ENCODE results near the gene AGPAT3.

Gene AGPAT3

GRCh38 chr21:43910460-43910859 is 45.4 kb downstream of the AGPAT3 start:
- Histone ChIP-seq H3K4me1 (ENCODE audit: control insufficient read depth in 5 of 5, insufficient read depth in 5 of 5, low read length in 5 of 5) (peaks cover 3 to 27% (median 21%) of the 10 kb centered on the region in 5 donors), H3K4me3 (ENCODE audit: low read depth in 1 of 5, low read length in 5 of 5) (no peak overlapping the region), H3K27me3 (ENCODE audit: control insufficient read depth in 5 of 5, insufficient read depth in 4 of 5, low read length in 5 of 5) (no peaks in the 10 kb centered on the region), H3K36me3 (ENCODE audit: control insufficient read depth in 5 of 5, insufficient read depth in 5 of 5, low read length in 5 of 5) (peaks cover 0 to 19% (median 8%) of the 10 kb centered on the region in 5 donors), H3K27ac (ENCODE audit: low read depth, low read length) (no peak overlapping the region), H3K9me3 (ENCODE audit: control insufficient read depth in 5 of 5, low read length in 5 of 5) (peaks cover 0 to 7% (median 6%) of the 10 kb centered on the region in 5 donors), H3K9ac (ENCODE audit: low read length in 5 of 5) (no peak overlapping the region)

DNA sequence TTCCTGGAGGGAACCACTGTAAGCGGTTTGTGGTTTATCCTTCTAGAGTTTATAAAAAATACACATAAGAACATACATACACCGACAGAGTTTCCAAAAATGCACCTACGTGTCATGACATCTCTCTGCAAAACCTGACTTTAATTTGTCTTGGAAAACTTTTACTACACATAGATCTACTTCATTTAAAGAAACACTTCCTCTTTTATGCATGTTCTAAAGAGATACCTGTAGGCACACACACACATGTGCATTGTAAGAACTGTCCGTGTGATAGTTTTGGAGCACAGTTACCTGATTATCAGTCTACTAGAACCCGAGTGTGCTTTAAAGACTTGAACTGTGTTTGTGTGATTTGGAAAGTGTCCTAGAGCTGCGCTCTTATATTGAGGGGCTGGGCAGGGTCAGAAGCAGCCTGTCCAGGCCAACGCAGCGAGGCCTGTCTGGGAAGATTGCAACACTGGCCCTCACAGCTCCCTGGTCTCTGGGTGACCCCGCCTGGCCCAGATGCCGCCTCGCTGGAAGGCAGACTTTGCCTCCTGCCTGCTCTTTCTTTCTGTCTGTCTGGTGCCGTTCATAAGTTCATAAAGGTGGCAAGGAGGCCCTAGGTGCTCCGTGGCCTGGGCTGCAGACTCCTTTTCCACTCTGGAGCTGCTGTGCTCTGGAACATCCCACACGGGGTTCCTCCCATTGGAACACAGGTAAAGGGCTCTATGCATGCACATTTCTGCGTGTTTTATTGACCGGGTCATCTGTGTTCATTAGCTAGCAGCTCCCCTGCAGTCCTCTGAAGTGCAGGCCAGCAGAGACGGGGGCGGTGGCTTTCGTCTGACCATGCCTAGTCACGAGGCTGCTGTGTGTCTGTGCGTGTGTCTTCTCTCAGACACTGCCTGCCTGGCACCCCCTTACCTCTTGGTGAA is 46.3 kb downstream of the AGPAT3 start:
- Histone ChIP-seq H3K27ac (ENCODE audit: low read depth, low read length) (peak overlapping the region; percentile 37), H3K36me3 (ENCODE audit: control insufficient read depth in 5 of 5, insufficient read depth in 5 of 5, low read length in 5 of 5) (peaks cover 0 to 11% (median 5%) of the 10 kb centered on the region in 5 donors), H3K4me1 (ENCODE audit: control insufficient read depth in 5 of 5, insufficient read depth in 5 of 5, low read length in 5 of 5) (peaks cover 3 to 30% (median 21%) of the 10 kb centered on the region in 5 donors), H3K27me3 (ENCODE audit: control insufficient read depth in 5 of 5, insufficient read depth in 4 of 5, low read length in 5 of 5) (no peaks in the 10 kb centered on the region), H3K9me3 (ENCODE audit: control insufficient read depth in 5 of 5, low read length in 5 of 5) (peaks cover 0 to 7% (median 6%) of the 10 kb centered on the region in 5 donors), H3K4me3 (ENCODE audit: low read depth in 1 of 5, low read length in 5 of 5) (no peak overlapping the region), H3K9ac (ENCODE audit: low read length in 5 of 5) (no peak overlapping the region)

- Histone ChIP-seq H3K27me3 (ENCODE audit: control insufficient read depth in 5 of 5, insufficient read depth in 4 of 5, low read length in 5 of 5) (no peaks in the 10 kb centered on the region), H3K4me3 (ENCODE audit: low read depth in 1 of 5, low read length in 5 of 5) (no peak overlapping the region), H3K9ac (ENCODE audit: low read length in 5 of 5) (no peak overlapping the region), H3K36me3 (ENCODE audit: control insufficient read depth in 5 of 5, insufficient read depth in 5 of 5, low read length in 5 of 5) (peaks cover 0 to 6% (median 0%) of the 10 kb centered on the region in 5 donors), H3K9me3 (ENCODE audit: control insufficient read depth in 5 of 5, low read length in 5 of 5) (peaks cover 0 to 7% (median 6%) of the 10 kb centered on the region in 5 donors), H3K27ac (ENCODE audit: low read depth, low read length) (peak overlapping the region; percentile 37), H3K4me1 (ENCODE audit: control insufficient read depth in 5 of 5, insufficient read depth in 5 of 5, low read length in 5 of 5) (peaks cover 3 to 30% (median 22%) of the 10 kb centered on the region in 5 donors)
Observed at GRCh38 chr21:43911935-43912487, 47.0 kb downstream of the AGPAT3 start.

DNA sequence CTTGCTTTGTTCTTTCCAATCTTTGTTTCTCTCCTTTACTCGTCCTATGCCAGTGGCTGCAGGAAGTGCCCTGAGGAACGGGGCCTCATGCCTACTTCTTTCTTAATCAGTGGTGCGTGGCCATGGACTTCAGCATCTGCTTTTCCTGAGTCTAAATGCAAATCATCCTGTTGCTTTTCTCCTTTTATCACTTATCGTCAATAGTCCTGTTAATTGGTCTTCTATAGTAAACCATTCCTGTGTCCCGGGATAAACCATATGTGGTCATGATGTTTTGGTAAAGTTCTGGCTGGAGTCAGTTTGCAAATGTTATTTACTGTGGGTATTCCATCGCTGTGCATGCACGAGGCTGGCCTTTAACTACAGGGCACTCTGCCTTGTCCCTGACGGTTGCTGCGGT is 47.5 kb downstream of the AGPAT3 start:
- H3K4me1 ChIP-seq (ENCODE audit: control insufficient read depth in 5 of 5, insufficient read depth in 5 of 5, low read length in 5 of 5) = peaks cover 3 to 34% (median 27%) of the 10 kb centered on the region in 5 donors
- H3K27ac ChIP-seq (ENCODE audit: low read depth, low read length) = peak overlapping the region; percentile 37

GRCh38 chr21:43912910-43913309 is 47.9 kb downstream of the AGPAT3 start:
- no peak overlapping the region for H3K27ac ChIP-seq (ENCODE audit: low read depth, low read length)
- peaks cover 3 to 33% (median 25%) of the 10 kb centered on the region in 5 donors for H3K4me1 ChIP-seq (ENCODE audit: control insufficient read depth in 5 of 5, insufficient read depth in 5 of 5, low read length in 5 of 5)
- H3K4me3 ChIP-seq (ENCODE audit: low read depth in 1 of 5, low read length in 5 of 5) = peak overlapping the region in 1 of 5 donors; percentile 6
- H3K27me3 ChIP-seq (ENCODE audit: control insufficient read depth in 5 of 5, insufficient read depth in 4 of 5, low read length in 5 of 5) = no peaks in the 10 kb centered on the region
- peaks cover 0 to 6% (median 0%) of the 10 kb centered on the region in 5 donors for H3K36me3 ChIP-seq (ENCODE audit: control insufficient read depth in 5 of 5, insufficient read depth in 5 of 5, low read length in 5 of 5)
- H3K9me3 ChIP-seq (ENCODE audit: control insufficient read depth in 5 of 5, low read length in 5 of 5) = peaks cover 0 to 7% (median 6%) of the 10 kb centered on the region in 5 donors
- H3K9ac ChIP-seq (ENCODE audit: low read length in 5 of 5) = no peak overlapping the region

More for the DNA sequence above, 47.5 kb downstream of the AGPAT3 start:
- H3K9ac ChIP-seq (ENCODE audit: low read length in 5 of 5) = no peak overlapping the region
- H3K27me3 ChIP-seq (ENCODE audit: control insufficient read depth in 5 of 5, insufficient read depth in 4 of 5, low read length in 5 of 5) = no peaks in the 10 kb centered on the region
- H3K4me3 ChIP-seq (ENCODE audit: low read depth in 1 of 5, low read length in 5 of 5) = no peak overlapping the region
- H3K36me3 ChIP-seq (ENCODE audit: control insufficient read depth in 5 of 5, insufficient read depth in 5 of 5, low read length in 5 of 5) = peaks cover 0 to 6% (median 0%) of the 10 kb centered on the region in 5 donors
- peaks cover 0 to 7% (median 6%) of the 10 kb centered on the region in 5 donors for H3K9me3 ChIP-seq (ENCODE audit: control insufficient read depth in 5 of 5, low read length in 5 of 5)

- no peaks in the 10 kb centered on the region for H3K27me3 ChIP-seq (ENCODE audit: control insufficient read depth in 5 of 5, insufficient read depth in 4 of 5, low read length in 5 of 5)
- H3K4me1 ChIP-seq (ENCODE audit: control insufficient read depth in 5 of 5, insufficient read depth in 5 of 5, low read length in 5 of 5) = peaks cover 0 to 26% (median 20%) of the 10 kb centered on the region in 5 donors
- H3K27ac ChIP-seq (ENCODE audit: low read depth, low read length) = no peak overlapping the region
- H3K9me3 ChIP-seq (ENCODE audit: control insufficient read depth in 5 of 5, low read length in 5 of 5) = peaks cover 0 to 7% (median 6%) of the 10 kb centered on the region in 5 donors
- H3K4me3 ChIP-seq (ENCODE audit: low read depth in 1 of 5, low read length in 5 of 5) = no peak overlapping the region
- peaks cover 0 to 6% (median 0%) of the 10 kb centered on the region in 5 donors for H3K36me3 ChIP-seq (ENCODE audit: control insufficient read depth in 5 of 5, insufficient read depth in 5 of 5, low read length in 5 of 5)
- no peak overlapping the region for H3K9ac ChIP-seq (ENCODE audit: low read length in 5 of 5)
Observed at GRCh38 chr21:43913928-43914327, 48.9 kb downstream of the AGPAT3 start.

- H3K9me3 ChIP-seq (ENCODE audit: control insufficient read depth in 5 of 5, low read length in 5 of 5) = peaks cover 0 to 7% (median 6%) of the 10 kb centered on the region in 5 donors
- H3K4me3 ChIP-seq (ENCODE audit: low read depth in 1 of 5, low read length in 5 of 5) = no peak overlapping the region
- H3K36me3 ChIP-seq (ENCODE audit: control insufficient read depth in 5 of 5, insufficient read depth in 5 of 5, low read length in 5 of 5) = no peaks in the 10 kb centered on the region
- H3K27me3 ChIP-seq (ENCODE audit: control insufficient read depth in 5 of 5, insufficient read depth in 4 of 5, low read length in 5 of 5) = no peaks in the 10 kb centered on the region
- H3K4me1 ChIP-seq (ENCODE audit: control insufficient read depth in 5 of 5, insufficient read depth in 5 of 5, low read length in 5 of 5) = peaks cover 3 to 31% (median 23%) of the 10 kb centered on the region in 5 donors
- no peak overlapping the region for H3K27ac ChIP-seq (ENCODE audit: low read depth, low read length)
- H3K9ac ChIP-seq (ENCODE audit: low read length in 5 of 5) = no peak overlapping the region
Observed at GRCh38 chr21:43916076-43916475, 51.1 kb downstream of the AGPAT3 start.

DNA sequence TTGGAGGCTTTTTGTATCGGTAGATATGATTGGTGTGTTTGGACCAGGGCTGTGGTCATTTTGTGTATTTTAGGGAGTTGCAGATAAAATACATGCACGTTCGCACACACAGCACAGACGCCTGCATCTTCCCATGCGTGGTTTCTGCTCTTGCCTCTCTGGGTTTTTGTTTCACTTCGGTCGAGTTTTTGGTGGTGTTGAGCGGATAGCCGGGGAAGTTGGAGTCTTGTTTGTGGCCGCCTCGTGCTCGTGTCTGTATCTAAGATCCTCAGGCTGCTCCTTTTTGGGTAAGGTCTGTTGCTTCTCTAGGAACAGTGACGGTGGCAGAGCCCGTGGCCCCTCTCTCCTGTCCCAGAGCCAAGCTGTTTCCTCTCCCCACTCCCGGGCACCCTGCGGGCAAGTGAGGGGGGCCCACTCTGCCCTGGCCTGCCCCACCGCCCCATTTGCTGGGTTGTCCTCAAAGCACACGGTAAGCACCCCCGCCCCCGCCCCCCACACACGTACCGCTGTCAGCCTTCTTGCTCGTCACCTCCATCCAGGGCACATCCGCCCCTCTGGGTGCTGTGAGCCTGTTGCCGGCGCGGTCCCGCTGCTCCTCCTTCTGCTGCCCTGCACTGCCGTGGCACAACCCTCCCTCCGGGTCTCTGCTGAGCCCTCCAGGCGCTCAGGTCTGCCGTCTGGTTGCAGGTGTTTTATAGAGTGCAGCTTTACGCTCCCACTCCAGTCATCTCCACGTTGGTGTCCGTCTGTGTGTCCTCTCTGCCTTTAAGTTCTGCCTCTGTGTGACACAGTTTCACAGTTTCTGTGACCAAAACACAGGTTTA is 51.9 kb downstream of the AGPAT3 start:
- peaks cover 6 to 27% (median 15%) of the 10 kb centered on the region in 5 donors for H3K4me1 ChIP-seq (ENCODE audit: control insufficient read depth in 5 of 5, insufficient read depth in 5 of 5, low read length in 5 of 5)
- peaks cover 0 to 7% (median 6%) of the 10 kb centered on the region in 5 donors for H3K9me3 ChIP-seq (ENCODE audit: control insufficient read depth in 5 of 5, low read length in 5 of 5)
- no peaks in the 10 kb centered on the region for H3K36me3 ChIP-seq (ENCODE audit: control insufficient read depth in 5 of 5, insufficient read depth in 5 of 5, low read length in 5 of 5)
- H3K9ac ChIP-seq (ENCODE audit: low read length in 5 of 5) = no peak overlapping the region
- H3K4me3 ChIP-seq (ENCODE audit: low read depth in 1 of 5, low read length in 5 of 5) = peak overlapping the region; percentile 34 to 53 (median 50)
- no peak overlapping the region for H3K27ac ChIP-seq (ENCODE audit: low read depth, low read length)
- H3K27me3 ChIP-seq (ENCODE audit: control insufficient read depth in 5 of 5, insufficient read depth in 4 of 5, low read length in 5 of 5) = no peaks in the 10 kb centered on the region

- Histone ChIP-seq H3K27ac (ENCODE audit: low read depth, low read length) (no peak overlapping the region), H3K9ac (ENCODE audit: low read length in 5 of 5) (no peak overlapping the region), H3K36me3 (ENCODE audit: control insufficient read depth in 5 of 5, insufficient read depth in 5 of 5, low read length in 5 of 5) (no peaks in the 10 kb centered on the region), H3K4me1 (ENCODE audit: control insufficient read depth in 5 of 5, insufficient read depth in 5 of 5, low read length in 5 of 5) (peaks cover 7 to 30% (median 16%) of the 10 kb centered on the region in 5 donors), H3K9me3 (ENCODE audit: control insufficient read depth in 5 of 5, low read length in 5 of 5) (peaks cover 0 to 4% (median 4%) of the 10 kb centered on the region in 5 donors), H3K27me3 (ENCODE audit: control insufficient read depth in 5 of 5, insufficient read depth in 4 of 5, low read length in 5 of 5) (no peaks in the 10 kb centered on the region), H3K4me3 (ENCODE audit: low read depth in 1 of 5, low read length in 5 of 5) (no peak overlapping the region)
Observed at GRCh38 chr21:43917515-43918384, 52.7 kb downstream of the AGPAT3 start.

Data from subcutaneous abdominal adipose tissue (tissue), 5 donors.